GM19468 (cell line): ENCODE results near the gene ZNF423.

ENCODE experiments used
- ATAC-seq: cut with Tn5 transposase; IDR thresholded peaks from one replicate; pipeline ENCODE4 v1.9.1; 2021; ENCODE audit warnings: mild to moderate bottlenecking, moderate library complexity, moderate number of reproducible peaks; ENCODE audit not compliant: unreplicated experiment; ENCODE audit errors: extremely low read depth

Gene ZNF423

DNA sequence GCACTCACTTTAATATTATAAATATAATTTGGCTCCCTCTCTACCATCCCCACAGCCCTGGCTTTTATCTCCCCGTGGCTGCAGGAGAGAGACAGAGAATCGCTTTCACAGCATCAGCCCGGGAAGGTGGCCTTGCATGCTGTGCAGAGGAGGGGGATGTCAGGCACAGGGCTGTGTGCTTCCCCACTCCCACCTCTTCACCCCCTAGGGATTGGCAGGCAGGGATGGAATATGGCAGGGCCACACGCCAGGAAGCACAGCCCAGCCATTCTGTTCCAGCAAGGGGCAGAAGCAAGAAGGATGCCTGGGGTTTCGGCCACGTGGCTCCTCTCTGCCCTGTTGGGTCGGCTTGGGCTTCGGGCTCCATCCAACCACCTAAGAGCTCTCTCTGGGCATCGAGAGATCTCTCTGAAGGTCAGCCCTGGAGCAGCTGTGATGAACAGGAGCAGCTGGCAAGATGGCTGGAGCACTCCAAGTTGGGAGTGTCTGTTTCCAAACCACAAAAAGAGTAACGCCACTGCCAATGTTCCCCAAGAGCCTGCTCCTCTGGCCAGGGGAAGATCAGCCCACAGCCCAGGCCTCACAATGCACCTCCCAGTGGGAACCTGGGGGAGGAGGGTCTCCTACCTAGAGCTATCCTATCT is 259.1 kb downstream of the ZNF423 start:
- no peak for ATAC-seq

DNA sequence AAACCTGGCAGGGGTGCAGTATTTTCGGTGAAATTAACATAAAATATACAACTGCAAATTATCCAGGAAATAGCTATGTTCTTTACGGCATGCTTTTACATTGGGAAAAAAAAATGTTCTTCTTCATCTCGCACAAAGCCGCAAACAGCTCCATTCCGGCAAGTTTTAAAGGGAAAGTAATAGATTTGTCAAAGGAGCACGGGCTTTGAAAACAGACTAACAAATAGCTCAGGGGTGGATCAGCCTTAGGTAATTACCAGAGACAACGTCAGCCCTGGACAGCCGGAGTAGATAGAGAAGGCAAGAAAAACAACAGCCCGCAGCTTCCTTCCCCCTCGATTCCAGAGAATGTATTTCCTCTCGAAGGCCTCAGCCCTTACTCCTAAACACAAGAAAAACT is 259.8 kb downstream of the ZNF423 start:
- no peak for ATAC-seq

DNA sequence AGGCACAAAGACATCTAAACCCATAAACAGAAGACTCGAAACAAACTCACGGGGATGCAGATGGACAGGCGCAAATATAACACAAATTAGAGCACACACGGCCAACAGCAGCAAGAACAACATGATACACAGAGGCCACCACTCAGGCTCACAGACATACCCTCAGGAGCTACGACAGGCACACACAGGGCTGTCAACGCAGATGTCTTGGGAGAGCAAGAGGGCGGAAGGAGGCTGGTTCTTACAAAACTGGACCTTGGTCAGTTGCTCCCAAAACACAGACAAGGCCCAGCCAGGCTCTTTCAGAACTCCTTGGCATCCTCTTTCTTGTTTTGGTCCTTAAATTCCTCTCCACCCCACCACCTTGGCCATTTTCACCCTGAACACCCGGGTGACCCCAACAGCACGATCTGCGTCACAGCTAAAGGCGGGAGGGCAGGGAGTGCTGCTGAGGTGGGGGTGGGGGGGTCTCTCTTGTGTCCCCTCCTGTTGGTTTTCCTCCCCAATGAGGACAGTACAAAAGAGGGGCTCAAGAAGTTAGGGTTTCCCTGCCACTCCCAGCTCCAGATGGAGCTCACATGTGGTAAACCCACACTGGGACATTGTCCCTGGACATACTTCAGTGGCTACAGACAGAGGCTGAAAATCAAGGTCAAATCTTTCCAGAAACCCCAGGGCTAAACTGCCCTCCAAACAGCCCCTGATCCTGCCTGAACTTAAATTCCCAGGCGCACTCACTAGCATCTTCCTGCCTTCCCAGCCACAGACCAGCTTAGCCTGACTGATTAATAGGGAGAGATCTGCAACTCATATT is 261.0 kb downstream of the ZNF423 start:
- ATAC-seq = no peak

DNA sequence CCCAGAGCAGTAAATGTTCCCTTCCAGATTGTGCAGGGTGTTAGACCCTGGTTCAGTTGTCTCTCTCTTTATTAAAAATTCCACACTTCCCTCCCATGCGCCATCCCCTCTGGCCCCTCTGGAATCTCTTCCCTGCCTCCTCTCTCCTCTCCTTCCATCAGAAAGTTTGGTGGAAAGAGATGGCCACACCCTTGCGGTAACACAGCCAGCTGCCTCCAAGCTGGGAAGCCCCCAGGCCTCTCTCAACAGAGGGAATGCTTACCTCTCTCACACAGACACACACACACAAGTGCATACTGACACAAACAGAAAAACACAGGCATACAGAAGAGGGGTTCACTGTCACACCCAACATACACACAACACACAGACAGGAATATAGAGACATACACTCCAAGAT is 261.8 kb downstream of the ZNF423 start:
- ATAC-seq = no peak

DNA sequence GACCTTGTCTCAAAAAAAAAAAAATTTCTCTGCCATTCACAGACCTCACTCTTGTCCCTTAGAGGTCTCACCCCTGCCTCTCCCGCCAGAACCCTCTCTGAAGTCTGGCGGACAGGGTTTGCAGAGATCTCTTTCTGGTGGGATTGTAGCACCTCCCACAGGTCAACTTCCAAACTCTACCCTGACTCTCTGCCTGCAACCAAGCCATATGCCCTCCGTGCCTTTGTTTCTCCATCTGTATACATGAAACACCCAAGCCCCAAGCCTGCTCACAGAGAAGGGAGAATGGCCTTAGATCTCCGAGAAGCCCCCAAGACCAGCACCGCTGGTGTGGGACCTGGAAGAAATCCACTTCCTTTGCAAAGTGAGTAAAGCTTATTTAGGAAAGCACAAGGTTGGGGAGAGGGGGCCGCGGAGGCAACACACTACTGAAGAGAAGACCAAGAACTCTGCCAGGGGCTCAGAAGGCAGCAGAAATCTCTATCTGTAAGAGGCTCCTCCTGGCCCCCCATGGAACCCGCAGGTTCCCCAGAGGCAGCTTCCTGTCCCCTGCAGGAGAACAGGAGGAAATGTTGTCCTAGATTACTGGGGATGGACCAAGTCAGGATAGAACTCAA is 262.4 kb downstream of the ZNF423 start:
- no peak for ATAC-seq

DNA sequence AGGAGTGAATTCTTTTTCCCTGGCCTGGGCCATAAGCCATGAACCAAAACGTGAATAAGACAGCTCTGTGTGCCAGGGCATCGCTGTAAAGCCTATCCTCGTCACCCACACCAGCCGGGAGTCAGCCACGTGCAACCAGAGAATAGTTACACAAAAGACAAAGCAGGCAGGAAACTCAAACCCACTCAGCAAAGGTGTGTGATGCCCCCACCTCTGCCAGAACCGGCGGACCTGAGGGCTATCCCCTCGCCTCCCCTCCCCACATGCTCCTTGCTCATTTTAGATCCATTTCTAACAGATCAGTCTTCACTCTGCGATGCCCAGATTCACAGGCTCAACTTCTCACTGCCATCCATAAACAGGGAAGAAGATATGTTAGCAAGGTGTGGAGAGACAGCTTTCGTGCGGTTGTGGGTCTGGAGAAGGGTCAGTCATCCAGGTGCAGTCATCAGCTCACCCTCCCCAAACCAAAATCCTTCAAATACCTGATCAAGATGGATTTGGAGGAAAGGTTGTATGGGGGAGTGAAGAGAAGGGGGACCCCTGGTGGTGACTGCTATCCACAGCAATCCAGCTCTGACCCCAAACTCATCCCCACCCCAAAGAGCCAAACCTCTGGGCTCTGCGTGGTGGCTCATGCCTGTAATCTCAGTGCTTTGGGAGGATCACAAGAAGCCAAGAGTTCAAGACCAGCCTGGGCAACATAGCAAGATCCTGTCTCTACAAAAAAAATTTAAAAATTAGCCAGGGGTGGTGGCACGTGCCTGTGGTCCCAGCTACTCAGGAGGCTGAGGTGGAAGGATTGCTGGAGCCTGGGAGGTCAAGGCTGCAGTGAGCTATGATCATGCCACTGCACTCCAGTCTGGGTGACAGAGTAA is 263.1 kb downstream of the ZNF423 start:
- no peak for ATAC-seq

DNA sequence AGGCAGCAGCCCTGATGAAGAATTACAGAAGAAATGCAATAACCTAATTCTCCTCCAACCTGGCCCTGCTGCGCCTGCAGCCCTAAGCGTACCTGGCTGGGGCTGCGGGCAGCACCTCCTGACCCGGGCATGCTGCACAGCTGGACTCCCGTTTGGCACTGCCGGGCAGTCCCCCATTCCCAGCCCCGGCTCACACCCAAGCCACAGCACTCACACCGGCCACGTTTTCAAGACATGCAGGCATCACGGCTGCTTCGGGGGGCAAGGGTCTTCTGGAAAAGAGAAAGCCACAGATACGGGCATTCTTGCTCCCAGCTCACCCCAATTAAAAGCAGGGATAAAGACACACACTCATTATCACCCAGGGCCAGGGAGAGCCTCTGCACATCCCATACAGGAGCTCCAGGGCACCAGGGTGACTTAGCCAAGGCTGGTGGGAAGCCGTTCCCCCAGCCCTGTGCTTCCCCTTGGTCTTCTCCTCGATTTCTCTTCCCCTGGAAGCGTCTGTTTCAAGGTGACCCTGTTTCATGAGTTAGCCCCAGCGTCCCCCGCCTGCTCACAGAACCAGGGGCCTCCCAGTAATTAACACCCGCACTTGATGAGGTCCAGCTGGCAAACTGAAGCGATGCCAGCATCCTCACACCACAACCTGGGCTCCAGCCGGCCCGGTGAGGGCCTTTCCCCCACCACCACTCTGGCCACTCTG is 265.6 kb downstream of the ZNF423 start:
- ATAC-seq = no peak

DNA sequence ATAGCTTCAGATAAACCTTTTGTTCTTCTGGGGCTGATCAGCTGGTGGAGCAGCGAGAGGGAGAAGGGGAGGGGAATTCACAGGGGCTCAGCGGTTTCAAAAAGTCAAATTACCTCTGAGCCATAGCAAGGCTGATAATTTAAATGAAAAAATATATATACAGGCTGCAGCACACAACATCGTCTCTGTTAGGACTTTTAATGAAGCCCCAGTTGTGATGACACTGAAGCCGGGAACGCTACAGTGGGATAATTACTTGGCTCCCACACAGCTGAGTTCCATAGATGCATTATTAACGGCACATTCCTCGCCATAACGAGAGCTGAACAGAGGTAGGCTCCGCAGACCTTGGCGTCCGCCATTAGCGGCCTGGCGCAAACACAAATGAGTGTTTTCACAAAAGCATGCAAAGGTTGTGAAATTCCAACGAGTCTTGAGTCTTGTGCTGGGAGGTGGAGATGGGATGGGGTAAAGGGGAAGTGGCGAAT is 266.3 kb downstream of the ZNF423 start:
- ATAC-seq = no peak

DNA sequence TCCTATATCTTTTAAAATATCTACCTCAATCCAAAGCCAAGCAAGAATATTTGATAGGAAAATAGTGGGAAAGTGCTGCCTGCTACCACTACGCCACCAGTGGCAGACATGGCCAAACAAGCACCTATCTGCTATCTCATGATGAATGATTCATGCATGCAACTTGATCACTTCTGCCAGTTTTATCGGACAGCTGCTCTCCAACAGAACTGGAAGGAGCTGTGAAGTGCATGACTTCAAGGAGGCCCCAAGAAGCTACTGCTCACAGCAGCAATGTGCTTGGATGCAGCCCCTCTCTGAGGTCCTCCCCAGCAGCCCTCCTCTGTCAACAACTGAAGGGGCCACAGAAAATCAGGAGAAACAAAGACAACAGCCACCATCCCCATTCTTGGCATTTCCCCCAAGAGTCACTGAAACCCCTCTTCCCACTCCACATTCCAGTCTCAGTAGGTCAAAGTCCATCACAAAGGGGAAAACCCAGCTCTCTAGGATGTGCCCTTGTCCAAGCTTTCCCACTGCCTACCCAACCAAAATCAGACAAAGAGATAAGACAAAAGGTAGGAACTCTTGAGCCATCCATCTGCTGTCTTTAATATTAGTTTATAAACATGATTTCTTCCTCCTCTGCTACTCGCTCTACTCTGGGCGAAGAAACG is 267.1 kb downstream of the ZNF423 start:
- no peak for ATAC-seq

DNA sequence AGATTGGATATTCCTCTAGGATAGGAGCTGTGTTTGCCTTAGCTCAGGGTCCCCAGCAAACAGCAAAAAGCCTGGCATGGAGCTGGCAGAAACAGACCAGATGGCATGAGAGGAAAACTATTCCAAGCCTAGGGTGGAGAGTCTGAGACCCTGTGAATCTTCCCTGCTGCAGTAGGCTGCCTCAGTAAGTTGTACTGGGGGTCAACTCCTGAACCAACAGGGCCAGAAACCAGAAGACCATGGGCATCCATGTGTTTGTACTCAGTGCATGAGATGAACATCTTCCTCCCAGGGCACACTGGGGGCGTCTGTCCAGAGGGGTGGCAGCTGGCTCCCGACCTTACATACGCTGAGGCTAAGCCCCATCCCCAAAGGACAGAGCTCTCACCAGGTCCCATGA is 267.9 kb downstream of the ZNF423 start:
- ATAC-seq = no peak

DNA sequence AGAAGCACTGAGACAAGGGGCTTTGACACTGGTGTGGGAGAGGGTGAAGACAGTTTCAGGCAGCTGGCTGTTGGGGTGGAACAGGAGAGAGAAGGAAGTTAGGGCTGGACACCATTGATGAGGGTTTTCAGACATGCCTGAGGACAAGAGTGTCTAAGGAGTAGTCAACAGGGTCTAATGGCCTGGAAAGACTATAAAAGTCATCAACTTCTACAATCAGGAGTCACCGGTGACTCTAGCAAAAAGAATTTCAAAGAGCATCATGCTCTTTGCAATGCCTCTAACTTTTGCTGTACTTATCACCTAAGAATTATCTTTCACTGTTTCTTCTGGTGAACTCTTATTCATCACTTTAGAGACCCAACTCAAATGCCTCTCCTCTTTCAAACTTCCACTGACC is 268.4 kb downstream of the ZNF423 start:
- ATAC-seq = no peak

DNA sequence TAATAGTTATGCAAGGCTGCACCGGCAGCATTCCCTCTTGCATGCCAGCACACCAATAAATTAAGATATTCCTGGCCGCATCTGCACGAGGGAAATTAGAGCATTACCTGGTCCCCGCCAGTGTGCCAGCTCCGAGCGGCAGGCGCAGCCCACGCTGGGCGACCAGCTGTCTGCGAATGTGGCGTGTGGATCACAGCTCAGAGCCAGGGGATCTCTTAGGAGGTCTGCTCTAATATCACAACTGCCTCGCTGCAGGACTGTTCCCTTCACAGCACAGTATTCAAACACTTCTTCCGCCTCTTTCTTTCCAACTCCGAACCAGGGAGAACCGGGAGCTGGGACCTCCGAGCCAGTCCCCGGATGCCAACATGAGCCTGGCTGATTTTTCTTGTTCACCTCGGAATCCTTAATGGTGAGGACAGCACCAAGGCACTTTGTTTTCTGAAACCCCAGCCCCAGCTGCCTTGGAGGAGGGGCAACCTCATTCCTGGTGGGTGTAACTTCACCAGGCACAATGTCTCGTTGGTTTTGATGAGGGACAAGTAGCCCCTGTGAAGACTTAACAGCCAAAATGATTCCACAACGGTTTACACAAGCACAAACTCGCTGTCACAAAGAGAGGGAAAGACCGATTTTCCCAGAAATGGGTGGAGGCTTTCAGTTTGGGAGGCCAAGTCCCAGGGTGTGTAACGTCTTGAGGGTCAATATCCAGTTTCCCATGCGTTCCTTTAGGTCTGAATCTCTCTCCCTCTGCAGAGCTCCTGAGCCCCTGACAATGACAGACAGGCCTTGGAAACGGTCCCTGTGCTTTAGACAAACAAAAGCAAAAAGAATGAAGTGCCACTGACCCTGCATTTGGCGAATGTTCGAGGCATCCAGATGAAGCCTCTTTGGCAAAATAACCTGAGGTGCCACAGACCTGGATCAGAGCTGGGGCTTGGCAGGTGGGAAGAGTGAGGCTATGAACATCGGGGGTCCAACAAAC is 269.2 kb downstream of the ZNF423 start:
- ATAC-seq = no peak

DNA sequence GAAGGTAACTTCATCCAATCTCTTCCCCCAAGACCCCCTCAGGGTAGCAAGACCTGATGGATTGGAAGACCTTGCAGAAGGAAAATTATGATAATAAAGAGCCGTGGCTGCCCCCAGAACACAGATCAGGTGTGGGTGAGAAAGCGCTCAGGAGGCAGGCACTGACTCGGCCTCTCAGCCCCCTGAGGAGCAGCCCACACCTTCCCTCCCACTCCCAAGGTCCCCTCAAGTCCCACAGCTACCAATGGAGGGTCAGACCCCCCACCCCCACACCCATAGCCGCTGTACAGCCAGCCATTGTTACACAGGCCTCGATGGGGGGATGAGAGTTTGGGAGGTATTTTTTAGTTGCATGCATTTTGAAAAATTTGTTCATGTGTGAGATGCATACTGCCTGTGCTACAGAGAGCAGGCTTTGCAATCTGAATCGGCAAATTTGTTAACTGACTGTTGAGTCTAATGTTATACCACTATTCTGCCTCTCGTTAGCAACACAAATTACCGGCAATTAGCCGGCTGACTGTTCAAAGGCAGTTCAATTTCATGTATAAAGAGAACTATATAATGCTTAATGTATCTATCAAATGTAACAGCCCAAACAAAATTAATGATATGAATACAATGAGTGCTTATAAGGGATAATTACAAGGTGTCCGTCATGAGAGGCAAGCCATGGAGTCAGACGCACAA is 270.6 kb downstream of the ZNF423 start:
- no peak for ATAC-seq

DNA sequence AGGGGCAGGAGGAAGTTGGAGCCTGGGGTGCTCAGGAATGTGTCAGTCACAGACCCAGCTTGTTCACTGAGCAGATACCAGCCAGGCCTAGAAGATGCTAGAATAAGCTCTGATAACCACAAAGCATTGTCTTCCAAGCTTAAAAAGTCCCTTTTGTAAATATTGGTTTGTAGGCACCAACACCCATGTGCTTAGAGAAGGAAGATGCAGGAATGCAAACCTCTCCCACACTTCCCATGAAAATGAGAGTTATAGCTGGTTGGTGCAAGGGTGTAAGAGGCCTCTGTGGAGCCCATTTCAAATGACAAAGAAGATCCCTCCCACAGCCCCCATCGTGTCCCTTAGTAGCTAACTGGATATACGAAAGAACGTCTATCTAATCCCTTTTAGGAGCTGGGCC is 272.0 kb downstream of the ZNF423 start:
- no peak for ATAC-seq

DNA sequence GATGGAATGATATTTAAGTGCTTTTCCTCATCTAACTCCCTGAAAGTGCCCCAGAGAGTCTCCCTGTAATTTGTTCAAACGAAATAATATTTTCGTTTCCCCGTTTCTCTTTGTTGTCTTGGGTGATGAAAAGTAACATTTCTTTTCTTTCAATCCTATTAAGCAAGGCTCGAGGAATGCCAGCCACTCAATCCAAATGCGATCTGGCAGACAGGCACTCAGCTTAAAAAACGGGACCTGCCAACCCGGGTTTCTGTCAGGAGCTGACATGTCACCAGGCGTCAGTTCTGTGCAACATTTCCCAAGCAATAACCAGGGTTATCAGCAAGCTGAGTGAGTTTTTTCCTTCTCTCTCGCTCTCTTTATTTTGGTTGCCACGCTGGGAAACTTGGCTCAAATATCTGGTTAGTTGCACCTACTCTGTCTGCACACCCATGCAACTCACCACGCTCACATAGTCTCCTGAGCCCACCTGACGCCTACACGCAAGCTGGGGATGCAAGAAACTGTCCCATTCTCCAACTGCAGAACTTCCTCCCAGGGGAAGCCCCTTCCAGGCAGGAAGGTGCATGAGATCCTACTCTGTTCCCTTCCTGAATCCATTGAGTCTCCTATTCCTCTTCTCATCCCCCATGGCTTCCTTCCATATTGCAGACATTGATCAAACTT is 274.1 kb downstream of the ZNF423 start:
- ATAC-seq = no peak

DNA sequence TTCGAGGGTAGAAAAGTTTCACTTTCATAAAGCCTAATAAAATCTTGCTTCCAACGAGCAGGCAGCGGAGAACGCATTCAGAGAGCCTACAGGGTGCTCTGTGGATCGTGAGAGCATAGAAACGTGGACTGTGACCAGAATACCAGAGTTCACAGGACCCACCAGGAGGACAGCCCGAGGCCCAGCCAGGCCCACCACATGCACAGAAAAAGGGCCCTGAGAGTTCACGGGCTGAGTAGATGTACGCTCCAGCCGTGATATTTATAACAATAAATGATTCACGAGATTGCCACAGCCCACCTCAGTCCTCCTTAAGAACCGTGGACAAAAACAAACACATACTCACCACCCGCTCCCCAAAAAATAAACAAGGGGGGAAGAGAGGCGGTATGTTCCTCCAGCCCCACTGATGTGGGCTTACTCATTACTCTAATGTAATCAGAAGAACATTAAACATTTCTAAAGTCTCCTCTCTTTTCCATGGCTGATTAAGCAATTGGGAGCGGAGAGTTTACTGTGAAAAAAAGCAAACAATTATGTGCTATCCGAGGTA is 275.1 kb downstream of the ZNF423 start:
- no peak for ATAC-seq
